ENCODE data around the gene KIAA1671. TPM values are rescaled to one million over a fixed set of nuclear protein-coding genes. Genes with fewer than 3 reads are reported as not detected.

KIAA1671 gene
- total RNA-seq, 1 experiment from 2014 or later: 7.5 TPM

GRCh38 chr22:24950272-24950902 is 2.1 kb upstream of the KIAA1671 start:
- DNase-seq (ENCODE audit: extremely low read depth, low read depth): no peak

GRCh38 chr22:24952837-24953383 is 394 bp downstream of the KIAA1671 start:
- peak; percentile 23 for DNase-seq (ENCODE audit: extremely low read depth, low read depth)

- DNase-seq (ENCODE audit: extremely low read depth, low read depth): no peak
Measured at GRCh38 chr22:24953384-24954113, 1.0 kb downstream of the KIAA1671 start.

GRCh38 chr22:24954114-24954463 is 1.6 kb downstream of the KIAA1671 start:
- no peak for DNase-seq (ENCODE audit: extremely low read depth, low read depth)

- DNase-seq (ENCODE audit: extremely low read depth, low read depth): no peak
Measured at GRCh38 chr22:24954856-24955255, 2.3 kb downstream of the KIAA1671 start.

- DNase-seq (ENCODE audit: extremely low read depth, low read depth): no peak
Measured at GRCh38 chr22:24957043-24957442, 4.5 kb downstream of the KIAA1671 start.

- DNase-seq (ENCODE audit: extremely low read depth, low read depth): no peak
Measured at GRCh38 chr22:24961217-24961844, 8.8 kb downstream of the KIAA1671 start.

- no peak for DNase-seq (ENCODE audit: extremely low read depth, low read depth)
Measured at GRCh38 chr22:24962094-24962493, 9.6 kb downstream of the KIAA1671 start.

GRCh38 chr22:24962835-24963234 is 10.3 kb downstream of the KIAA1671 start:
- no peak for DNase-seq (ENCODE audit: extremely low read depth, low read depth)

- no peak for DNase-seq (ENCODE audit: extremely low read depth, low read depth)
Measured at GRCh38 chr22:24964441-24964840, 11.9 kb downstream of the KIAA1671 start.

GRCh38 chr22:24965822-24966626 is 13.5 kb downstream of the KIAA1671 start:
- DNase-seq (ENCODE audit: extremely low read depth, low read depth): no peak

GRCh38 chr22:24968066-24968561 is 15.6 kb downstream of the KIAA1671 start:
- no peak for DNase-seq (ENCODE audit: extremely low read depth, low read depth)

GRCh38 chr22:24969560-24970301 is 17.2 kb downstream of the KIAA1671 start:
- DNase-seq (ENCODE audit: extremely low read depth, low read depth): no peak

GRCh38 chr22:24972369-24972768 is 19.9 kb downstream of the KIAA1671 start:
- no peak for DNase-seq (ENCODE audit: extremely low read depth, low read depth)

GRCh38 chr22:24973872-24974271 is 21.4 kb downstream of the KIAA1671 start:
- no peak for DNase-seq (ENCODE audit: extremely low read depth, low read depth)

GRCh38 chr22:24975125-24975640 is 22.7 kb downstream of the KIAA1671 start:
- no peak for DNase-seq (ENCODE audit: extremely low read depth, low read depth)

- no peak for DNase-seq (ENCODE audit: extremely low read depth, low read depth)
Measured at GRCh38 chr22:24975813-24976341, 23.4 kb downstream of the KIAA1671 start.

GRCh38 chr22:24976442-24977218 is 24.1 kb downstream of the KIAA1671 start:
- DNase-seq (ENCODE audit: extremely low read depth, low read depth): no peak

All from NCI-H460 (cell line).